Measurements from ENCODE around the gene TBC1D23. TPM values are rescaled to one million over a fixed set of nuclear protein-coding genes. Genes with fewer than 3 reads are reported as not detected.
"Not testable (repeated sequence)": the region's sequence is repeated elsewhere in the genome, so short reads cannot be mapped to it uniquely, and the experiment has no call there.

The TBC1D23 gene
- total RNA-seq, 1 donor from 2014 or later, result 25.1 TPM

- no peak for ATAC-seq
Measured at GRCh38 chr3:100257586-100257985, 3.2 kb upstream of the TBC1D23 start.

GRCh38 chr3:100260081-100260684 is 609 bp upstream of the TBC1D23 start:
- no peak for ATAC-seq

GRCh38 chr3:100261485-100261903 is 702 bp downstream of the TBC1D23 start:
- no peak for ATAC-seq

GRCh38 chr3:100262925-100263324 is 2.1 kb downstream of the TBC1D23 start:
- not testable (repeated sequence) for ATAC-seq

GRCh38 chr3:100263583-100263982 is 2.8 kb downstream of the TBC1D23 start:
- ATAC-seq, result no peak

GRCh38 chr3:100264242-100264641 is 3.5 kb downstream of the TBC1D23 start:
- ATAC-seq, result no peak

GRCh38 chr3:100265016-100265415 is 4.2 kb downstream of the TBC1D23 start:
- ATAC-seq, result no peak

- no peak for ATAC-seq
Measured at GRCh38 chr3:100266531-100266930, 5.7 kb downstream of the TBC1D23 start.

GRCh38 chr3:100268156-100268555 is 7.4 kb downstream of the TBC1D23 start:
- ATAC-seq, result no peak

- ATAC-seq, result no peak
Measured at GRCh38 chr3:100269001-100269400, 8.2 kb downstream of the TBC1D23 start.

GRCh38 chr3:100269410-100270214 is 8.8 kb downstream of the TBC1D23 start:
- ATAC-seq, result peak; percentile 99

GRCh38 chr3:100270215-100270583 is 9.4 kb downstream of the TBC1D23 start:
- ATAC-seq, result peak; percentile 36

GRCh38 chr3:100271522-100271921 is 10.7 kb downstream of the TBC1D23 start:
- no peak for ATAC-seq

- ATAC-seq, result not testable (repeated sequence)
Measured at GRCh38 chr3:100272797-100273611, 12.2 kb downstream of the TBC1D23 start.

- no peak for ATAC-seq
Measured at GRCh38 chr3:100274361-100274760, 13.6 kb downstream of the TBC1D23 start.

- no peak for ATAC-seq
Measured at GRCh38 chr3:100277255-100277800, 16.5 kb downstream of the TBC1D23 start.

- no peak for ATAC-seq
Measured at GRCh38 chr3:100278910-100279309, 18.1 kb downstream of the TBC1D23 start.

GRCh38 chr3:100288288-100288894 is 27.6 kb downstream of the TBC1D23 start:
- ATAC-seq, result no peak

GRCh38 chr3:100289339-100289738 is 28.5 kb downstream of the TBC1D23 start:
- ATAC-seq, result no peak

GRCh38 chr3:100295089-100295488 is 34.3 kb downstream of the TBC1D23 start:
- ATAC-seq, result no peak

- ATAC-seq, result no peak
Measured at GRCh38 chr3:100297784-100298183, 37.0 kb downstream of the TBC1D23 start.

- no peak for ATAC-seq
Measured at GRCh38 chr3:100299016-100299415, 38.2 kb downstream of the TBC1D23 start.

- ATAC-seq, result no peak
Measured at GRCh38 chr3:100306695-100307094, 45.9 kb downstream of the TBC1D23 start.
